Hepatocyte (in vitro differentiated cells): ENCODE data around the gene DHRS12. TPM values are rescaled to one million over a fixed set of nuclear protein-coding genes. Genes with fewer than 3 reads are reported as not detected.

Experiments
- DNase-seq: peaks from one replicate; pipeline ENCODE4 v3.0.0-alpha.2; 2016; ENCODE audit warnings: low spot score
- H2AFZ ChIP-seq: fragments of 200-600 bp; sonication (generic); 2 replicates; pipeline ENCODE4 v1.6.0; 2016; ENCODE audit warnings: antibody characterized with exemption, mild to moderate bottlenecking
- H3K27ac ChIP-seq: fragments of 200-600 bp; sonication (generic); 2 replicates; pipeline ENCODE4 v1.5.1; 2016; ENCODE audit warnings: mild to moderate bottlenecking
- H3K27me3 ChIP-seq: fragments of 200-600 bp; sonication (generic); 2 replicates; pipeline ENCODE4 v1.6.1; 2016
- H3K36me3 ChIP-seq: fragments of 200-600 bp; sonication (generic); replicated peaks from 2 replicates; pipeline ENCODE4 v1.5.1; 2016; ENCODE audit warnings: low read depth; ENCODE audit not compliant: insufficient read depth
- H3K4me1 ChIP-seq: fragments of 200-600 bp; sonication (generic); 2 replicates; pipeline ENCODE4 v1.5.1; 2016; ENCODE audit warnings: mild to moderate bottlenecking, moderate library complexity; ENCODE audit not compliant: insufficient read depth
- H3K4me2 ChIP-seq: fragments of 200-600 bp; sonication (generic); 2 replicates; pipeline ENCODE4 v1.6.0; 2016
- H3K4me3 ChIP-seq: fragments of 200-600 bp; sonication (generic); 2 replicates; pipeline ENCODE4 v1.5.1; 2016; ENCODE audit warnings: mild to moderate bottlenecking
- H3K79me2 ChIP-seq: fragments of 200-600 bp; sonication (generic); 2 replicates; pipeline ENCODE4 v1.6.0; 2017; ENCODE audit warnings: mild to moderate bottlenecking
- H3K9me2 ChIP-seq: fragments of 200-600 bp; sonication (generic); replicated peaks from 2 replicates; pipeline ENCODE4 v1.6.0; 2017; ENCODE audit warnings: mild to moderate bottlenecking; ENCODE audit not compliant: insufficient read depth
- H3K9me3 ChIP-seq: fragments of 200-600 bp; sonication (generic); 2 replicates; pipeline ENCODE4 v1.5.1; 2016; ENCODE audit warnings: low read depth, mild to moderate bottlenecking
- H4K20me1 ChIP-seq: fragments of 200-600 bp; sonication (generic); 2 replicates; pipeline ENCODE4 v1.6.0; 2016; ENCODE audit warnings: mild to moderate bottlenecking; ENCODE audit not compliant: insufficient read depth, poor library complexity, severe bottlenecking
- EZH2 ChIP-seq: fragments of 200-600 bp; sonication (generic); IDR thresholded peaks from 2 replicates; pipeline ENCODE4 v1.6.1; 2016; ENCODE audit warnings: antibody characterized with exemption, mild to moderate bottlenecking, borderline replicate concordance
- EZH2phosphoT487 ChIP-seq: fragments of 200-600 bp; sonication (generic); IDR thresholded peaks from one replicate; pipeline ENCODE4 v1.6.1; 2018; ENCODE audit warnings: antibody characterized with exemption, mild to moderate bottlenecking, low read depth, moderate library complexity; ENCODE audit not compliant: unreplicated experiment, severe bottlenecking
- WGBS: methylation state at CpG from one replicate; pipeline ENCODE4 v1.1.6; 2016; ENCODE audit warnings: low lambda C conversion rate; ENCODE audit errors: missing lambda C conversion rate; 5-methylcytosine and 5-hydroxymethylcytosine counted together
- polyA plus RNA-seq: library from polyadenylated mRNA; unstranded; fragments of >200 nt; fragmentation: Nextera tagmentation; extraction: Ambion mirVana; gene quantifications from 2 replicates; pipeline ENCODE4 v1.2.1, GENCODE V29; 2016
- total RNA-seq: library from RNA; depleted of rRNA; stranded (reverse); fragments of >200 nt; gene quantifications from 2 replicates; pipeline ENCODE4 v1.2.3, GENCODE V29; 2014
- TF ChIP-seq, protein P1 (sequence below): fragments of 200-600 bp; sonication (generic); IDR thresholded peaks from 2 replicates; pipeline ENCODE4 v1.5.1; 2016; ENCODE audit warnings: antibody characterized with exemption, mild to moderate bottlenecking; ENCODE audit not compliant: poor library complexity

The DHRS12 gene
- total and polyA plus RNA-seq, 2 experiments from 2014 or later = 4.6 to 13.5 TPM

DNA sequence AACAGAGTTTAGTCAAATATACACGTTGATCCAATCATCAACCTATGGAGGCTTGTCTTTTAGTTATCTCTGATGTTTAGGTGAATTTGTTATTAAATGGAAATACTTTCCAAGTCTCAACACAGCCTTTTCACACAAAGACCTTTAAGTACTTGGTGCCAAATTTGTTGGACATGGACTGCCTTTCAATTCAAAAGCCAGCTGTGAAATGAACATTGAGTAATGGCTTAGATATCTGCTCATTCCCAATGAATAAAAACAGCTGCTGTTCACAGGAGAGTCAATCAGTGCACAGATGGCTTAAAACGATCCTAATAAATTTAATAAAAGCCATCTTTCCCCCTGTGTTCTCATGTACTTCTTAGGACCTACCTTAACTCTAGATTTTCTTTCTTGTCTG is 19.9 kb upstream of the DHRS12 start:
- no peaks in the 10 kb centered on the region for H4K20me1 ChIP-seq
- no peaks in the 10 kb centered on the region for H3K4me1 ChIP-seq
- TF ChIP-seq EZH2 (no peak), EZH2phosphoT487 (no peak)
- TF ChIP-seq, protein P1, sequence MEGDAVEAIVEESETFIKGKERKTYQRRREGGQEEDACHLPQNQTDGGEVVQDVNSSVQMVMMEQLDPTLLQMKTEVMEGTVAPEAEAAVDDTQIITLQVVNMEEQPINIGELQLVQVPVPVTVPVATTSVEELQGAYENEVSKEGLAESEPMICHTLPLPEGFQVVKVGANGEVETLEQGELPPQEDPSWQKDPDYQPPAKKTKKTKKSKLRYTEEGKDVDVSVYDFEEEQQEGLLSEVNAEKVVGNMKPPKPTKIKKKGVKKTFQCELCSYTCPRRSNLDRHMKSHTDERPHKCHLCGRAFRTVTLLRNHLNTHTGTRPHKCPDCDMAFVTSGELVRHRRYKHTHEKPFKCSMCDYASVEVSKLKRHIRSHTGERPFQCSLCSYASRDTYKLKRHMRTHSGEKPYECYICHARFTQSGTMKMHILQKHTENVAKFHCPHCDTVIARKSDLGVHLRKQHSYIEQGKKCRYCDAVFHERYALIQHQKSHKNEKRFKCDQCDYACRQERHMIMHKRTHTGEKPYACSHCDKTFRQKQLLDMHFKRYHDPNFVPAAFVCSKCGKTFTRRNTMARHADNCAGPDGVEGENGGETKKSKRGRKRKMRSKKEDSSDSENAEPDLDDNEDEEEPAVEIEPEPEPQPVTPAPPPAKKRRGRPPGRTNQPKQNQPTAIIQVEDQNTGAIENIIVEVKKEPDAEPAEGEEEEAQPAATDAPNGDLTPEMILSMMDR = no peak
- no peak overlapping the region for H3K4me3 ChIP-seq
- 65% methylated on average over 2 of the region's 2 CpGs for WGBS
- no peak overlapping the region for H3K4me2 ChIP-seq
- no peaks in the 10 kb centered on the region for H3K9me2 ChIP-seq
- H3K36me3 ChIP-seq = no peaks in the 10 kb centered on the region
- H3K79me2 ChIP-seq = no peaks in the 10 kb centered on the region
- no peak overlapping the region for H2AFZ ChIP-seq
- H3K27ac ChIP-seq = no peak overlapping the region
- DNase-seq = no peak
- no peaks in the 10 kb centered on the region for H3K27me3 ChIP-seq
- H3K9me3 ChIP-seq = no peaks in the 10 kb centered on the region

DNA sequence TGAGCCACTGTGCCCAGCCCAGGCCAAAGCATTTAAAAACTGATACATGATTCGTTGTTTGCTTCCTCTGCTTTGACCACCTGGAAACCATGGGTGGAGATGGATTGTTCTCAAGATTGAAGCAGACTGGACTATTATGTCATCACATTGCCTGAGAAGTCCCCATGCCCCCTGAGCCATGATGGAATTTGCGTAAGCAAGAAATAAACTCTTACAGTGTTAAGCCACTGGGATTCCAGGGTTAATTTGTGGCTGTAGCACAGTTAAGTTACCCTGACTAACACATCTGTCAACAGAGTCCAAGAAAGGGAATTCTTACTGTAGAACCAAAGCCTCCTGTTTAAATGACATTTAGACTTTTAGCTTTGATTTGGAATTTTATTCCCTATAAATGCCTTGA is 19.4 kb upstream of the DHRS12 start:
- no peaks in the 10 kb centered on the region for H3K27me3 ChIP-seq
- TF ChIP-seq EZH2phosphoT487 (no peak), EZH2 (no peak)
- TF ChIP-seq, protein P1 = no peak
- no peaks in the 10 kb centered on the region for H3K79me2 ChIP-seq
- H3K27ac ChIP-seq = no peak overlapping the region
- no peaks in the 10 kb centered on the region for H3K9me2 ChIP-seq
- no peaks in the 10 kb centered on the region for H4K20me1 ChIP-seq
- no peak overlapping the region for H3K4me2 ChIP-seq
- DNase-seq = no peak
- H3K4me1 ChIP-seq = no peaks in the 10 kb centered on the region
- H2AFZ ChIP-seq = no peak overlapping the region
- H3K36me3 ChIP-seq = no peaks in the 10 kb centered on the region
- H3K4me3 ChIP-seq = no peak overlapping the region
- WGBS = 92% methylated on average over 2 of the region's 2 CpGs
- no peaks in the 10 kb centered on the region for H3K9me3 ChIP-seq

DNA sequence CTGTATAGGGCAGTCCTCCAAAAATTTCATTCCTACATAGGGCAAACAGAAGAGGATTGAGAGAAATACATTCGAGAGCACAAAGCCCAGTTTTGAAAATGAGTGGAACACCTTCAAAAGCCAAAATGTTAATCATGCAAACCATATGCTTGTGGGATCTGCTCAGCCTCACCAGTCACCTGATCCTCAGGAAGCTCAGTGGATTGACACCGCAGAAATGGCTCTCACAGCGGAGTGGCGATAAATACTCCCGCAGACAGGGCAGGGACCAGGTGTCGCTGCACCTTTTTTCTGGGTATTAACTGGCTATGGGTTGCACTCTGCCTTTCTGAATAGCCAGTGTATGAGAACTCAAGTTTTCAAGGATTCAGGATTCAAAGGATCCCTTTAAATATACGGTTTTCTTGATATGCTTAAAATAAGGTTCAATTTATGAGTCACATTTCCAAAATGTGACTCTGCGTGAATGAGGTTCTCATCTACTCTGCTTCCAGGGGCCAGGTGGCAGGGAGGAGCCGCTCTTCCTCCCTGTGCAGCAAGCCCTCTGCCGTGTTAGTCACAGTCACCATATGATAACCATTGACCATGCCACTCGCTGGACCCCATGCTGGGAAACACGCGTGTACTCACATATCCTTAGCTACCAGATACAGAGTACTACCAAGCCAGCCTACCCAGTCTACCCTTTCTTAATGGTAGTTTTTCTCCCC is 18.3 kb upstream of the DHRS12 start:
- no peak for TF ChIP-seq EZH2
- TF ChIP-seq, protein P1 = no peak
- no peak for TF ChIP-seq EZH2phosphoT487
- no peaks in the 10 kb centered on the region for H3K9me3 ChIP-seq
- H3K27me3 ChIP-seq = no peaks in the 10 kb centered on the region
- H4K20me1 ChIP-seq = no peaks in the 10 kb centered on the region
- 94% methylated on average over 13 of the region's 13 CpGs for WGBS
- no peaks in the 10 kb centered on the region for H3K4me1 ChIP-seq
- H3K27ac ChIP-seq = no peak overlapping the region
- no peaks in the 10 kb centered on the region for H3K79me2 ChIP-seq
- no peak for DNase-seq
- no peaks in the 10 kb centered on the region for H3K36me3 ChIP-seq
- no peak overlapping the region for H3K4me2 ChIP-seq
- no peak overlapping the region for H2AFZ ChIP-seq
- H3K9me2 ChIP-seq = no peaks in the 10 kb centered on the region
- H3K4me3 ChIP-seq = no peak overlapping the region
